ENCODE measurements around the gene KSR2.

The KSR2 gene

GRCh38 chr12:117533687-117534086 is 435.1 kb downstream of the KSR2 start:
- no peak for DNase-seq (ENCODE audit: low read depth, low spot score)

- DNase-seq (ENCODE audit: low read depth, low spot score): no peak
Observed at GRCh38 chr12:117530796-117531195, 438.0 kb downstream of the KSR2 start.

GRCh38 chr12:117528538-117528937 is 440.3 kb downstream of the KSR2 start:
- no peak for DNase-seq (ENCODE audit: low read depth, low spot score)

GRCh38 chr12:117527479-117527855 is 441.3 kb downstream of the KSR2 start:
- no peak for DNase-seq (ENCODE audit: low read depth, low spot score)

GRCh38 chr12:117526757-117527478 is 441.9 kb downstream of the KSR2 start:
- no peak for DNase-seq (ENCODE audit: low read depth, low spot score)

- no peak for DNase-seq (ENCODE audit: low read depth, low spot score)
Observed at GRCh38 chr12:117525766-117526165, 443.0 kb downstream of the KSR2 start.

GRCh38 chr12:117524806-117525205 is 444.0 kb downstream of the KSR2 start:
- no peak for DNase-seq (ENCODE audit: low read depth, low spot score)

GRCh38 chr12:117523971-117524370 is 444.8 kb downstream of the KSR2 start:
- DNase-seq (ENCODE audit: low read depth, low spot score): no peak

- no peak for DNase-seq (ENCODE audit: low read depth, low spot score)
Observed at GRCh38 chr12:117522559-117522958, 446.2 kb downstream of the KSR2 start.

- no peak for DNase-seq (ENCODE audit: low read depth, low spot score)
Observed at GRCh38 chr12:117521867-117522266, 446.9 kb downstream of the KSR2 start.

GRCh38 chr12:117521346-117521745 is 447.4 kb downstream of the KSR2 start:
- DNase-seq (ENCODE audit: low read depth, low spot score): no peak

- DNase-seq (ENCODE audit: low read depth, low spot score): no peak
Observed at GRCh38 chr12:117518594-117519270, 450.1 kb downstream of the KSR2 start.

- no peak for DNase-seq (ENCODE audit: low read depth, low spot score)
Observed at GRCh38 chr12:117517219-117517739, 451.5 kb downstream of the KSR2 start.

- DNase-seq (ENCODE audit: low read depth, low spot score): no peak
Observed at GRCh38 chr12:117516034-117516433, 452.8 kb downstream of the KSR2 start.

GRCh38 chr12:117514016-117514415 is 454.8 kb downstream of the KSR2 start:
- no peak for DNase-seq (ENCODE audit: low read depth, low spot score)

- no peak for DNase-seq (ENCODE audit: low read depth, low spot score)
Observed at GRCh38 chr12:117513353-117513752, 455.4 kb downstream of the KSR2 start.

- no peak for DNase-seq (ENCODE audit: low read depth, low spot score)
Observed at GRCh38 chr12:117508468-117508867, 460.3 kb downstream of the KSR2 start.

GRCh38 chr12:117507548-117507947 is 461.2 kb downstream of the KSR2 start:
- DNase-seq (ENCODE audit: low read depth, low spot score): no peak

- no peak for DNase-seq (ENCODE audit: low read depth, low spot score)
Observed at GRCh38 chr12:117506333-117506732, 462.5 kb downstream of the KSR2 start.

GRCh38 chr12:117502633-117503032 is 466.2 kb downstream of the KSR2 start:
- no peak for DNase-seq (ENCODE audit: low read depth, low spot score)

- DNase-seq (ENCODE audit: low read depth, low spot score): no peak
Observed at GRCh38 chr12:117502233-117502632, 466.6 kb downstream of the KSR2 start.

GRCh38 chr12:117501076-117501869 is 467.5 kb downstream of the KSR2 start:
- no peak for DNase-seq (ENCODE audit: low read depth, low spot score)
